Measurements from ENCODE around the gene RASEF.

GRCh38 chr9:83005361-83005760 is 57.6 kb downstream of the RASEF start:
- TF ChIP-seq POLR2A (IDR thresholded peaks at IDR 0.05) (no peak), CTCF (IDR thresholded peaks at IDR 0.05) (no peak)

Measured in testis (tissue), 2 donors.